Superior temporal gyrus (tissue), 1 donor: ENCODE measurements around the gene ENSA.
"Not testable (repeated sequence)": the region's sequence is repeated elsewhere in the genome, so short reads cannot be mapped to it uniquely, and the experiment has no call there.

Experiments
- DNase-seq: peaks from one replicate; pipeline ENCODE4 v3.0.0-alpha.2; 2016; ENCODE audit errors: extremely low spot score

The ENSA gene

GRCh38 chr1:150621497-150622302 lies 7.7 kb downstream of the ENSA start:
- peak; percentile 57 for DNase-seq

GRCh38 chr1:150620919-150621318 lies 8.5 kb downstream of the ENSA start:
- DNase-seq, result no peak

- DNase-seq, result peak; percentile 59
These were observed 9.6 kb downstream of the ENSA start for GRCh38 chr1:150619576-150620509.

GRCh38 chr1:150615346-150616201 lies 13.8 kb downstream of the ENSA start:
- DNase-seq, result no peak

- peak; percentile 35 for DNase-seq
These were observed 16.1 kb downstream of the ENSA start for GRCh38 chr1:150613061-150613920.

GRCh38 chr1:150612014-150612345 lies 17.4 kb downstream of the ENSA start:
- DNase-seq, result no peak

GRCh38 chr1:150610576-150610975 lies 18.8 kb downstream of the ENSA start:
- DNase-seq, result no peak

- DNase-seq, result peak; percentile 30
These were observed 19.7 kb downstream of the ENSA start for GRCh38 chr1:150609732-150610131.

- DNase-seq, result no peak
These were observed 22.8 kb downstream of the ENSA start for GRCh38 chr1:150606463-150607142.

GRCh38 chr1:150605451-150605731 lies 24.0 kb downstream of the ENSA start:
- DNase-seq, result not testable (repeated sequence)

GRCh38 chr1:150604226-150604588 lies 25.2 kb downstream of the ENSA start:
- no peak for DNase-seq

GRCh38 chr1:150603711-150604110 lies 25.7 kb downstream of the ENSA start:
- DNase-seq, result no peak

- DNase-seq, result not testable (repeated sequence)
These were observed 27.0 kb downstream of the ENSA start for GRCh38 chr1:150602372-150602771.

- no peak for DNase-seq
These were observed 27.9 kb downstream of the ENSA start for GRCh38 chr1:150601540-150601939.

GRCh38 chr1:150598346-150598745 lies 31.1 kb downstream of the ENSA start:
- DNase-seq, result not testable (repeated sequence)

- DNase-seq, result no peak
These were observed 32.4 kb downstream of the ENSA start for GRCh38 chr1:150596976-150597375.

- no peak for DNase-seq
These were observed 33.1 kb downstream of the ENSA start for GRCh38 chr1:150596095-150596892.

- no peak for DNase-seq
These were observed 47.0 kb downstream of the ENSA start for GRCh38 chr1:150582371-150582770.

- DNase-seq, result not testable (repeated sequence)
These were observed 47.5 kb downstream of the ENSA start for GRCh38 chr1:150581962-150582361.

GRCh38 chr1:150581437-150581836 lies 48.0 kb downstream of the ENSA start:
- DNase-seq, result not testable (repeated sequence)
